ENCODE data around the gene LHX1.

LHX1 gene

GRCh38 chr17:36919407-36919968 is 17.8 kb upstream of the LHX1 start:
- peaks cover 2% of the 10 kb centered on the region for H3K27me3 ChIP-seq (replicated peaks; ENCODE audit: control insufficient read depth, insufficient read depth, low read length)
- no peak for TF ChIP-seq CTCF (IDR thresholded peaks at IDR 0.05; ENCODE audit: insufficient read depth, low read length, poor library complexity, severe bottlenecking)

GRCh38 chr17:36920032-36921005 is 17.0 kb upstream of the LHX1 start:
- H3K4me3 ChIP-seq (replicated peaks; ENCODE audit: low read depth, low read length): no peak overlapping the region
- H3K36me3 ChIP-seq (ENCODE audit: control insufficient read depth, insufficient read depth, low read length): no peaks in the 10 kb centered on the region
- no peak for TF ChIP-seq CTCF (IDR thresholded peaks at IDR 0.05; ENCODE audit: insufficient read depth, low read length, poor library complexity, severe bottlenecking)
- DNase-seq (ENCODE audit: extremely low read depth, insufficient read length): no peak
- H3K27me3 ChIP-seq (replicated peaks; ENCODE audit: control insufficient read depth, insufficient read depth, low read length): peaks cover 2% of the 10 kb centered on the region

More at GRCh38 chr17:36919407-36919968, 17.8 kb upstream of the LHX1 start:
- Histone ChIP-seq H3K36me3 (ENCODE audit: control insufficient read depth, insufficient read depth, low read length) (no peaks in the 10 kb centered on the region), H3K4me3 (replicated peaks; ENCODE audit: low read depth, low read length) (no peak overlapping the region)
- no peak for DNase-seq (ENCODE audit: extremely low read depth, insufficient read length)

- no peak for DNase-seq (ENCODE audit: extremely low read depth, insufficient read length)
- no peak overlapping the region for H3K4me3 ChIP-seq (replicated peaks; ENCODE audit: low read depth, low read length)
- no peaks in the 10 kb centered on the region for H3K36me3 ChIP-seq (ENCODE audit: control insufficient read depth, insufficient read depth, low read length)
- TF ChIP-seq CTCF (IDR thresholded peaks at IDR 0.05; ENCODE audit: insufficient read depth, low read length, poor library complexity, severe bottlenecking): no peak
- peaks cover 2% of the 10 kb centered on the region for H3K27me3 ChIP-seq (replicated peaks; ENCODE audit: control insufficient read depth, insufficient read depth, low read length)
These were observed 16.0 kb upstream of the LHX1 start for GRCh38 chr17:36921095-36921851.

GRCh38 chr17:36922175-36922574 is 15.1 kb upstream of the LHX1 start:
- peaks cover 2% of the 10 kb centered on the region for H3K27me3 ChIP-seq (replicated peaks; ENCODE audit: control insufficient read depth, insufficient read depth, low read length)
- no peak for DNase-seq (ENCODE audit: extremely low read depth, insufficient read length)
- no peaks in the 10 kb centered on the region for H3K36me3 ChIP-seq (ENCODE audit: control insufficient read depth, insufficient read depth, low read length)
- no peak overlapping the region for H3K4me3 ChIP-seq (replicated peaks; ENCODE audit: low read depth, low read length)
- no peak for TF ChIP-seq CTCF (IDR thresholded peaks at IDR 0.05; ENCODE audit: insufficient read depth, low read length, poor library complexity, severe bottlenecking)

GRCh38 chr17:36923814-36924221 is 13.5 kb upstream of the LHX1 start:
- DNase-seq (ENCODE audit: extremely low read depth, insufficient read length): no peak
- Histone ChIP-seq H3K36me3 (ENCODE audit: control insufficient read depth, insufficient read depth, low read length) (no peaks in the 10 kb centered on the region), H3K27me3 (replicated peaks; ENCODE audit: control insufficient read depth, insufficient read depth, low read length) (peaks cover 2% of the 10 kb centered on the region), H3K4me3 (replicated peaks; ENCODE audit: low read depth, low read length) (no peak overlapping the region)
- TF ChIP-seq CTCF (IDR thresholded peaks at IDR 0.05; ENCODE audit: insufficient read depth, low read length, poor library complexity, severe bottlenecking): no peak

Data from GM06990 (cell line).